Left kidney (tissue), 2 donors: ENCODE results near the gene LZTR1. TPM values are rescaled to one million over a fixed set of nuclear protein-coding genes. Genes with fewer than 3 reads are reported as not detected.

Source experiments
- DNase-seq: peaks from one replicate; pipeline ENCODE4 v3.0.0-alpha.2; 2013
- polyA plus RNA-seq: library from polyadenylated mRNA; unstranded; fragments of 120-200 nt; gene quantifications from one replicate; pipeline ENCODE4 v1.2.1, GENCODE V29; 2013; ENCODE audit not compliant: insufficient read length

The LZTR1 gene
- polyA plus RNA-seq, 1 donor, result 50.5 TPM

DNA sequence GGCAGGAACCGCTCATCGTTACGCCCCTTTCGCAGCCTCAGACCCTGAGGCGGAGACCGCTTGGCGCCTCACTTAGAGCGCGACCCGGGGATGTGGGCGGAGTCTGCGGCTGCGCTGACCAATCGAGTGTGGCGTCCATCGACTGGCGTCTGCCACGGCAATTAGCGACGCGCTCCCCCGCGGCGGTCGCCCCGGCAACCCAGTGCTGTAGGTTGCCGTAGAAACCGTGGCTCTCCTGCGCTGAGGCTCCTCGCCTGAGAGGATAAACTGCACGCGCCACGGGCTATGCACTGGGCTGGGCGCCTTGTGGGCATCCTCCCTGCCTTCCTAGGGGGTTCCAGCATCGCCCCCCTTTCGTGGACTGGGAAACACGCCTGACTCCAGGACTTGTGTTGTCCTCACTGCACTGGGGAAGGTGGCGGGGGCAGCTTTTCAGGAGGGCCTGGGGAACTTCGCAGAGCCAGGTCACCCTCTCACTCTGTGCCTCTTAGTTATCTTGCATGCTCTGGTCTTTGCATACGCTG is 32.2 kb downstream of the LZTR1 start:
- peak; percentile 93 for DNase-seq

DNA sequence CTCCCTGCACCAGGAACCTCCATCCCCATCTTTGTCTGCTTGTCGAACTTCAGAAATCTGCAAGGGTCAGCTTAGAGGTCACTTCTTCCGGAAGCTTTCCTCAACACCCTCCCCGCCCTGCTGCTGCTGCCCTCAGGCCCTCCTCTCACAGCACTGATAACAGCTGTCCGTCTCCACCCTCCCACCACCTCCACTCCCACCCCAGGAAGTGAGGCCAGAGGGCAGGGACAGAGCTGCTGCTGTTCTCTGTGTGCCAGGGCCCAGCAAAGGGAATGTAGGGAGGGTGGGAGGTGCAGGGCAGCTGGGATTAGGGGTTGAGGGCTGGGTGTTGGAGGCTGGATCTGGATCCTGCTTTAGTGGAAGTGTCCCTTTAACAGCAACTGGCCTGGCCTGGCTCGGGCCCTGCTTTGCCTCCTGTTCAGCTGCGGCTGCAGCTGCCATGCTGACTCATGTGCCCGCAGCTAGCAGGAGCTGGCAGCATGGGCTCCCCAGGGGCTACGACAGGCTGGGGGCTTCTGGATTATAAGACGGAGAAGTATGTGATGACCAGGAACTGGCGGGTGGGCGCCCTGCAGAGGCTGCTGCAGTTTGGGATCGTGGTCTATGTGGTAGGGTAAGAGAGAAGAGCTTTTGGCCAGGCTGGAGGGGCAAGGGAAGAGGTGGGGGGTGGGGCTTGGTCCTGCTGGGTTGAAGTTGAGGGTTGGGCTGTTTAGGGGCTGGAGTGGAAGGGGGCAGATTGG is 32.8 kb downstream of the LZTR1 start, which contains the start of gene P2RX6:
P2RX6 (plus strand) TSS at position 440 of the 740 bp plus-strand sequence; CDS start at position 450, 10 bp downstream.
- DNase-seq, result peak; percentile 52

DNA sequence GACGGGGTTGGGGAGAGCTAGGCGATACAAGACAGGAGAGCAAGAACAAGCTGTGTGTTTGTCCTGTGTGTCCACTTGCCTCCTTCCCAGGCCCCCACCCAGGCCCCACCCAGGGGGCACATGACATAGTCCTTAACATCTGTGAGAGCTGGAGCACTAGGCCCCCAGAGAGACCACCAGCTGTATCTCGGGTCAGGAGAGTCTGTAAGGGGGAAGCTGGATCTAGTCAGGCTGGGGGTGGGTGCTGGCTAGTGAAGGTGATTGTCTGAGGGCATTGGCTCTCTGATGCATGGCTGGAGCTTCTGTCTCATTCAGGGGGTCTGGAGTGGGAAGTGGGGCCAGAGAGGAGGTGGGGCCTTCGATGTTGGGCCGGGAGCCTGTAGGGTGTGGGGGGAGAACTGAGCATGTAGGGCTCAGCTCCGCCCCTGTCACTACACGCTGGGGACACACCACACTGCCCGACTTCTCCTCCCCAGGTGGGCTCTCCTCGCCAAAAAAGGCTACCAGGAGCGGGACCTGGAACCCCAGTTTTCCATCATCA is 33.4 kb downstream of the LZTR1 start:
- no peak for DNase-seq

DNA sequence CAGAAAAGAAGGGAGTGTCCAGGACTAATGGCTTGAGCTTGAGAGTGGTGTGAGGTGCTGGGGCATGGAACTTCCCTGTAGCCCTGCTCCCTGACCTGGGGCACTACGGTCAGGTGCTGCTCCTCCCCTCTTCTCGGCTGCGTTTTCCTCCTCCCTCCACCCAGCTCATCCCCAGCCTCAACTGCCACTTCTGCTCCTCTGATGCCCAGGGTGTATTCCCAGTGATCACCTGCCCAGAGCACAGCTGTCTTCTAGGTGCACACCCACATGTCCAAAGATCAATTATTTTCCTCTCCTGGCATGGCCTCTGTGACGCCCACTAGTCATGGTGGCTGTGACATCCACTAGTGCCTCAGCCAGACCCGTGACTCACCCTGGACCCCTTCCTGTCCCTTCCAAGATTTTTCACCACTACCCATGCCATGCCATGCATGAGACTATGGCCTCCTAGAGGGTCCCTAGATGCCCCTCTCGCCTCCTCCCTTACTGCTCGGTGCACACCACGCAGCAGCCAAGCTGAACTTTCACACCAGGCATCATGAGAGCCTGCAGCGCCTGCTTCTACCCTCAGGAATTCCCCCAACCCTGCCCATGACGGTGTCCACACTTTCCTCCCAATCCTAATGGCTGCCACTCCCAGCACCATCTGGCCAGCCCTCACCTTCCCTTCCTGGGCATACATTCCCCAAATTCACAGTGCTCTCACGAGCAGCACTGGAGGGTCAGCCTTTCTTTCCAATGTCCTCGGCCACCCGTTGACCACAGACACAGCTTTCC is 34.7 kb downstream of the LZTR1 start:
- no peak for DNase-seq

DNA sequence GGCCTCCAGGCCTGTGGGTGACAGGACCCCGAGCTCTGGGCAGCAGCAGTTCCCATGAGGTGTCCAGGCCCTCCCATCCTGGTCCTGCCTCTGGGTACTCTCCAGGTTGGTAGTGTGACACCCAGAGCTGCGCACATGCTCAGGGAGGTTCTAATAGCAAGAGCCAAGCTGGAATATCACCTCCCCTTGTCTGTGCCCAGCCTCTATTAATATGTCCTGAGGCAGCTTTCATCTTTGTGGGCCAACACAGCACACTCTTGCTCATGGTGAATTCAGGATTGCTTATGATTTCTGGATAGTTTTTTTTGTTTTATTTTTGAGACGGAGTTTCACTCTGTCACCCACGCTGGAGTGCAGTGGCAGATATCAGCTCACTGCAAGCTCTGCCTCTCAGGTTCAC is 36.2 kb downstream of the LZTR1 start:
- DNase-seq, result no peak

DNA sequence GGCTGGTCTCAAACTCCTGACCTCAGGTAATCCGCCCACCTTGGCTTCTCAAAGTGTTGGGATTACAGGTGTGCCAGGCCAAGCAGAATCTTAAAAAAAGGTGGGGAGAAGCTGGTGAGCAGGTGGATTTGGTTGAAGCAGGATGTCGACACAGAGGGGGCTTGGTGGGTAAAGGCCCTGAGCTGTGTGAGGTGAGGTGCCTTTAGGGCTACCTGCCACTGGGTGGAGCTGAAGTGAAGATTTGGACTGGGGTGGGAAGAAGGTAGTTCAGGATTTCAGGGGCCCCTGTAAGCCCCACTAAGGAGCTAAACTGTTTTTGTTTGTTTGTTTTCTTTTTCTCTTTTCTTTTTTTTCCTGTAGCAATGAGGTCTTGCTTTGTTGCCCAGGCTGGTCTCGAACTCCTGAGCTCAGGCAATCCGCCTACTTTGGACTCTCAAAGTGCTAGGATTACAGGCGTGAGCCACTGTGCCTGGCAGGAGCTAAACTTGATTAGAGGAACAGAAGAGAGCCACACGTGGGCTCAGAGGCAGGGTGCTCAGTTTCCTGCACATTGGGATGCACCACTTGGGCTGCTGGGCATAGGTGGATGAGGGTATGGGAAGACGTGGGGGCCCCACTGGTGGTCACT is 38.8 kb downstream of the LZTR1 start:
- DNase-seq, result no peak

DNA sequence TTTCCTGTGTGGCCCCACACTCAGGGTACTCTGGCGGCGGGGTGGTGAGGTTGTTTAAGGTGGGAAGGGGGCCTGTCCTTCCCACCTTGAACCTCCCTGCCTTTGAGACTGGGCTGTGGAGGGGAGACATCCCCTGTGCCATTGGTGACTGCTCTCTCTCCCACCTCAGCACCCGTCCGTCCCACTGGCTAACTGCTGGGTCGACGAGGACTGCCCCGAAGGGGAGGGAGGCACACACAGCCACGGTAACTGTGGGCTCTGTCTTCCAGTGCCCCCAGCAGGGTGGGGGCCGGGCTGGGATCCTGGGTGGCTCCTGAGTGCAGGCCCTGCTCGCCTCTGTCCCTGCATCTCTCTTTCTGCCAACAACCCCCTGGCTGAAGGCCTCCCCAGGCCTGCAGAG is 40.4 kb downstream of the LZTR1 start:
- no peak for DNase-seq

DNA sequence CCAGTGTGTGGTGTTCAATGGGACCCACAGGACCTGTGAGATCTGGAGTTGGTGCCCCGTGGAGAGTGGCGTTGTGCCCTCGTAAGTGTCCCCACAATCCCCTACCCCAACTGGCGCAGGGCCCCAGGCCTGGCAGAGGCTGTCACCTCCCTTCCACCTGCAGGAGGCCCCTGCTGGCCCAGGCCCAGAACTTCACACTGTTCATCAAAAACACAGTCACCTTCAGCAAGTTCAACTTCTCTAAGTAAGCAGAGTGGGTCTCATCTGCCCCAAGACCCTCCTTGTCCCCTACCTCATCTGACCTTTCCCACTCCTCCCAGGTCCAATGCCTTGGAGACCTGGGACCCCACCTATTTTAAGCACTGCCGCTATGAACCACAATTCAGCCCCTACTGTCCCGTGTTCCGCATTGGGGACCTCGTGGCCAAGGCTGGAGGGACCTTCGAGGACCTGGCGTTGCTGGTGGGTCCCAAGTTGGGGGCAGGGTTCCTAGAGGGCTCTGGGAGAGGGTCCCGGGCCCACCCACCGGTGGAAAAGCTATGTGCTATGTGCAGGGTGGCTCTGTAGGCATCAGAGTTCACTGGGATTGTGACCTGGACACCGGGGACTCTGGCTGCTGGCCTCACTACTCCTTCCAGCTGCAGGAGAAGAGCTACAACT is 41.0 kb downstream of the LZTR1 start:
- DNase-seq, result no peak

DNA sequence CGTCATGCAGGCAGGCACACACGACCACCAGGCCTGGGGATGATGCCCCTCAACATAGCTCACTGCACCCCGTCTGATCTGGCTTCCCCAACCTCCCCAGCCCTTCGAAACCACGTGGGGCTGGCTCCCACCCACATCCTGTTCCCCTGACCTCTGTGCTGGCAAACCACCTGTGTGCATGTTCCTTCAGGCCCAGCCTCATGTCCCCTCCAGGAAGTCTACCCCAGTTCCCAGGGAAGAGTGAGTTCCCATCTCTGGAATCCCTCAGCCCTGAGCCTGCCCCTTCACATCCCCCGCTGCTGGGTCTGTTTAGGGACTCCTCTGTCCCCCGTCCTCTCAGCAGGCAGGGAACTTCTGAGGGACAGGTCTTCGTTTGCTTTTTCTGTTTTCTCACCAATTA is 43.2 kb downstream of the LZTR1 start:
- no peak for DNase-seq

DNA sequence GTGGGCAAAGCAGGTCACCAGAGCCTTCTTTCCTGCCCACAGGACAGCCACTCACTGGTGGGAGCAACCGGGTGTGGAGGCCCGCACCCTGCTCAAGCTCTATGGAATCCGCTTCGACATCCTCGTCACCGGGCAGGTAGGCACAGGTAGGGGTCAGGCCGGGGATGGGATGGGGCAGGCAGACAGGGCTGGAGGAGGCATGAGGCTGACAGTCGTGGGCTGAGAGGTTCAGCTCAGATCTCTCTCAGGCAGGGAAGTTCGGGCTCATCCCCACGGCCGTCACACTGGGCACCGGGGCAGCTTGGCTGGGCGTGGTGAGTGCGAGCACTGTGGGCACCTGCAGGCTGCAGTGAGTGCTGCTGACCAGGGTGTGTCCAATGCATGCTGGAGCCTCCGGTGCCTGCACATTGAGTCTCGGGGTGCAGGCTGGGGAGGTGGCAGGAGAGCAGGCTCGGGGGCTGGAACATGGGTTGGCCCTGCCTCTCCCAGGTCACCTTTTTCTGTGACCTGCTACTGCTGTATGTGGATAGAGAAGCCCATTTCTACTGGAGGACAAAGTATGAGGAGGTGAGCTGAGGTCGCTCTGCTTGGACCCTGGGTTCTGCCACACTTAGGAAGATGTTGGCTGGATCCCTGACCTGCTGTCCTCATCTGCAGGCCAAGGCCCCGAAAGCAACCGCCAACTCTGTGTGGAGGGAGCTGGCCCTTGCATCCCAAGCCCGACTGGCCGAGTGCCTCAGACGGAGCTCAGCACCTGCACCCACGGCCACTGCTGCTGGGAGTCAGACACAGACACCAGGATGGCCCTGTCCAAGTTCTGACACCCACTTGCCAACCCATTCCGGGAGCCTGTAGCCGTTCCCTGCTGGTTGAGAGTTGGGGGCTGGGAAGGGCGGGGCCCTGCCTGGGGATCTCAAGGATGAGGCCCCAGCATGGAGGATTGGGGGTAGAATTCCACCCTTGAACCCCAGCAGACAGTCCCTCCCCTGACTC is 44.0 kb downstream of the LZTR1 start:
- DNase-seq, result no peak

DNA sequence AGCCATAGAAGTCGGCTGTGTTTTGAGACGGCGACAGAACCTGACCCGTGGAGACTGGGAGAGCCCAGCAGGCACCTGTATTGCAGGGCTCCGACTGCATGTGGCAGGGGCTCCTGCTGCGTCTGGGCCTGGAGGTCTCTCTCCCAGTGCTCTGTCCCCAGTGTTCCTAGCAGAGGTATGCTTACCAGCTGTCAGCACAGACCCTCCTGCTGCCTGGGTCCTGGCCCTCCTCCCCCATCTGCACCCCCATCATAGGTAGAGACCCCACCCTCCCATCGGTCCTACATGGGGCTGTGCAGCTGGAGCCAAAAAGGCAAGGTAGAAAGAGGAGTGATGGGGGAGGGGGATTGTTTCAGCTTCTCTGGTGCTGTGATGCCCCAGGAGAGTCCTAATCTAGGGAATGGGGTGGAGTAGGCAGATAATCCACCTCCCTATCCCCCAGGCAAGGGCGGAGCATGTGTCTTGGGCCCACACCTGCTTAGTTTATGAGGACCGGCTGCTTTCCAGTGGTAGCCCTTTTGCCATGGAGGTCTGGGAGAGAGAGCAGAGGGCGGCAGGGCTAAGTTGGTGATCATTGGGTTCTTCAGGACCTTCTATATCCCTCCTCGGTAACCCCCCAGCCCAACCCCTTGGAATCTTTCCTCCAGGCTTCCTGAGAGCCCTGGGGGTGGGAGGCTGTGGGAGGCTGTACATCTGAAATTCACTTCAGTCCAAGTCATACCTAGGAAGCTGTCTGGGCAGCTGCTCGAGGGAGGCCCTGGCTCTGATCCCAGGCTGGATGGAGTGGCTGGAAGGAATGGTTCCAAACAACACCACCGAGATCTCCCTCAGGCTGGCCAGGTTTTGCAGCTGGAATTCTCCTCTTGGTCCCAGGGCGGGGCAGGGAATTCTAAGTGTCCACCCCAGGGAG is 44.9 kb downstream of the LZTR1 start:
- no peak for DNase-seq

DNA sequence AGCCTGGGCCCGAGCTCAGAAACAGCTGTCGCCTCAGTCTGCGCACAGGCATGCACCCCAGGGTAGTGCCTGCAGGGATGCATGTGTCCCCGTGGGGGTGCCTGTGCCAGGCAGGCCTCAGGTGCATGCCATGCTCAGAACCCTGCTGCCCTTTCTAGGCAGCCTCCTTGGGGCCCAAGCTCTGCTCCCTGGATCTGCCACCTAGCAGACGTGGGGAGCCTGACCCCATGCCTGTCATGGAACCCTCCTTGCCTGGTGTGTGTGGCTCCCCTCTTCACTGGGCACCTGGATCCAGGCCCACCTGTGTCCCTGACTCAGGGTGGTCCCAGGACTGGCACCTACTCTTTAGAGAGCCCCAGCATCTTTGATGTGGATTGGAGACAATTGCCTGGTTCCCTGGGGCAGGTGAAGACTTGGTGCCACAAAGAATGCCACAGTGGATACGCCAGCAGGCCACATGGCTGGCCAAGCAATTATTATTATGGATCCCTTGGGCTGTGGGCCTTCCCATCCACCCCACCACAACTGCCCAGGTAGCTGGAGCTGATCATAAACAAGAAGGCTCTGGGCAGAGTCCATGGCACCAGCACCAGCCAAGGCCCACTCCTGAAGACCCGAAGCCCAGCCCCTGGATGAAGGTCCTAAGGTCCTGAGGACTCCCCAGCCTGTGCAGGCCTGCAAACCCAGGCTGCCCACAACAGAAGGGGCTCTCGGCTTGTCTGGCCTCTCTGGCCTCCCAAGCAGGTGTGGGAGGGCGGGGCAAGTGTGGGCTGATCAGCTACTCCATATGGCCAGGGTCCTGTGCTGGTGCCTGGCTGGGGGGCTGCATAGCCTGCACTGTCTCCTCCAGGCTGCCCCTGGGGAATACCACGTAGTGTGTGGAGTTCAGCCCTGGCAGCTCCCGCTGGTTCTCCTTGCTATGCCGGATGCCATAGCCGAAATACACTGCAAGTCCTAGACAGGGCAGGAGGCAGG is 46.5 kb downstream of the LZTR1 start:
- no peak for DNase-seq

DNA sequence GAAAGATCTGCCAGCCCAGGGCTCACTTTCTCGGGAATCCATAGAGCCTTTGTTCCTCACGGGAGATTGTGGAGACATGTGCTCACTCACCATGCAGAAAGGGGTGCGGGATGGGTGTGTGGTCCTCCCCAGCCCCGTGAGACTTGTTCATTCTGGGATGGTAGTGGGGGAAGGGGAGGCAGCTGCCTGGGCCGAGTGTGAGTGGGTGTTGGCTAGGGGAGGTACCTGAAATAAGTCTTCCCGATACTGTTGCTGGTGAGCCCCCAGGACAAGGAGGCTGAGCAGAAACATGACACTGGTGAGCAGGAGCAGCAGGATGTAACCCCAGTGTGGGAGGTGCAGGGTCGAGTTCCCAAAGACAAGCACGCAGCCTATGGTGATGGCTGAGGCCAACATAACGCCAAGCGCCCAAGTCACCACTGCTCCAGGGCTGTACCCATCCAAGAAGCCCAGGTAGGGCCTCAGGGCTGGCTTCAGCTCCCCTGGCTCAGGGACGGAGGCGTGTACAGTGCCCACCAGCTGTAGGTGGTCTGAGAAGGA is 47.5 kb downstream of the LZTR1 start:
- no peak for DNase-seq

DNA sequence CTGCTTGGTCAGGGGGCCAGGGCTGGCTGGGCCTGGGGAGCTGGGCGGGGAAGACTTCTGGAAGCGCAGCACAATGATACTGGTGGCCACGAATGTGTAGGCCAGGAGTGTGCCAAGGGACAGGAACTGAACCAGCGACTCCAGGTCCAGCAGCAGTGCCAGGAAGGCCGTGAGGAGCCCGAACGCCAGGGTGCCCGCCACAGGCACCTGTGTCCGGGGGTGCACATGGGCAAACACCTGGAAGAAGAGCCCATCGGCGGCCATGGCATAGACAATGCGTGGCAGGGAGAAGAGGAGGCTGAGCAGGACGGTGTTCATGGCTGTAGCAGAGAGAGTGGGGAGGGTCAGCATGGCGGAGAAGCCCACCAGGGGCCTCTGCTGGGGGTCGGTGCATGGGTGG is 47.9 kb downstream of the LZTR1 start:
- no peak for DNase-seq

DNA sequence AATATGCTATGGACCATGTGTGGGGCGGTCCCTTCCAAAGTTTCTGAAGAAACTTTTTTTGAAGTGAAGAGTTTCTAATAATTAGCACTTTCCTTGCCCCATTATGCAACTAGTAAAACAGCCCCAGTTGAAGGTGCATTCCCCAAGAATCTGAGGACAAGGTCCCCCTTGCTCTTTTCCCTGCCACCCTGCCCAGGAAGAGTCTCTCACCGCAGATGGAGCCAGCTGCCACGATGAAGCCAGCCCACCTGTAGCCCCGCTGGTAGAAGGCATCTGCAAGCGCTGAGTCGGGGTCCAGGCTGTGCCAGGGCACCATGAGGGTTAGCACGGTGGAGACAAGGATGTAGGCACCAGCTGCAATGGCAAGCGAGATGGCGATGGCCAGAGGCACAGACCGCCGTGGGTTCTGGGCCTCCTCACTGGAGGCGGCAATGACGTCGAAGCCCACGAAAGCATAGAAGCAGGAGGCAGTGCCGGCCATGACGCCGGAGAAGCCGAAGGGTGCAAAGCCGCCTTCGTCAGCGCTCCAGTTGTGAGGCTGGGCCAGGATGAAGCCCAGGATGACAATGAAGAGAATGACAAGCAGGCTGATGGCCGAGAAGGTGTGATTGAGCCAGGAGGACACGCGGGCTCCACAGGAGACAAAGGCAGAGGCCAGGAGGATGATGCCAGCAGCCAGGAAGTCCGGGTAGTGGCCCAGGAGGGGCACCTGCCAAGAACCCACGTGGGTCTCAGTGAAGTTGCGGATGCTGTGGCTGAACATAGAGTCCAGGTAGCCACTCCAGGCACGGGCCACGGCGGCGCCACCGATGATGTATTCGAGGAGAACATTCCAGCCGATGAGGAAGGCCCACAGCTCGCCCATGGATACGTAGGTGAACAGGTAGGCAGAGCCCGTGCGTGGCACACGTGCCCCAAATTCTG is 48.8 kb downstream of the LZTR1 start:
- no peak for DNase-seq

DNA sequence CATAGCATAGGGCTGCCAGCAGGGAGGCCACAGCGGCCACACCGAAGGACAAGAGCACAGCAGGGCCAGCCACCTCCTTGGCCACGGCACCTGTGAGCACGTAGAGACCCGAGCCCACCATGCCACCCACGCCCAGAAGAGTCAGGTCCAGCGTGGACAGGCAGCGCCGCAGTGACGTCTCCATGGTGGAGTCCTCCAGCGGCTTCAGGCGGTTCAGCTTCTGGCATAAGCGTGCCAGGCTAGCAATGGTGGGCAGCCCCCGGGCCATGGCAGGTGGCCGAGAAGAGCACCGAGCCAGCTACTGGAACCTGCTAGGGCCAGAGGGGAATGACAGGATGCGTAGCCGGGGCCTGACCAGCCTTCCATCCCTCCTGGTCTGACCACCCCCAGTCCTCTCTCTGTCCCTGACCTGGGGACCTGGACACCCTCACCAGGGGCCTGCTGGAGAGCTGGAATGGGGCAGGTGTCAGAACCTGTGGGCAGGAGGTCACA is 49.5 kb downstream of the LZTR1 start:
- no peak for DNase-seq
